NCI-H128 (cell line): Measurements from ENCODE around the gene FER.
"Not testable (repeated sequence)": the region's sequence is repeated elsewhere in the genome, so short reads cannot be mapped to it uniquely, and the experiment has no call there.

ENCODE experiments used
- DNase-seq: peaks from one replicate; lab custom pipeline; 2025; ENCODE audit not compliant: unreplicated experiment; lab: John Stamatoyannopoulos, UW

The FER gene

DNA sequence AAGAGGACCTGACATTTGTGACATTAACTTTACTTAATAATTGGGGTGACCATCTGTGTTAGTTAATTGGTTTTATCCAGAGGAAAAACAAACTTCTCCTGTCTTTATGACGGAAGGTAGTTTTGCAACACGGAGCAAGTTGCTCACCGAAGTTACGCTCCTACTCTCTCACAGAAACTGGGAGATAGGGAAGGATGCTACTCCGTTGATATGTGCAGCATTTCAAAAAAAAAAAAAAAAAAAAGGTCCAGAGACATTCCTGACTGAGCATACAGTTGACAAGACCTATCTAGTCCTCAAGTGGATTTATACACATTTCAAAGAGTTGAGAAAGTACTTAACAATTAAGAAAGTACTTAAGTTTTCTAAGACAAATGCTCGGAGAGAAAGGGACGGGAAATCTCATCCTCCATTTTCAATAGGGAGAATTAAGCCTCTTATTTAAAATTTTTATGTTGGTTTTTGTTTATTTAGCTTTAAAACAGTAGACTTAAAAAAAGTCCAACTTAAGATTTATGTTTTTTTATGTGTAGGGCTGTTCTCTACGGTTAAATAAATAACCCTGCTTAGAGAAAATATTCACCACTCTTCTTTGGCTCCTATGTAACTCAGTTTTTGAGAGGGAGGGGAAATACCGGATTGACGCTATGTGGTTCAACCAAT, 455 bp upstream of the FER start:
- DNase-seq = no peak

DNA sequence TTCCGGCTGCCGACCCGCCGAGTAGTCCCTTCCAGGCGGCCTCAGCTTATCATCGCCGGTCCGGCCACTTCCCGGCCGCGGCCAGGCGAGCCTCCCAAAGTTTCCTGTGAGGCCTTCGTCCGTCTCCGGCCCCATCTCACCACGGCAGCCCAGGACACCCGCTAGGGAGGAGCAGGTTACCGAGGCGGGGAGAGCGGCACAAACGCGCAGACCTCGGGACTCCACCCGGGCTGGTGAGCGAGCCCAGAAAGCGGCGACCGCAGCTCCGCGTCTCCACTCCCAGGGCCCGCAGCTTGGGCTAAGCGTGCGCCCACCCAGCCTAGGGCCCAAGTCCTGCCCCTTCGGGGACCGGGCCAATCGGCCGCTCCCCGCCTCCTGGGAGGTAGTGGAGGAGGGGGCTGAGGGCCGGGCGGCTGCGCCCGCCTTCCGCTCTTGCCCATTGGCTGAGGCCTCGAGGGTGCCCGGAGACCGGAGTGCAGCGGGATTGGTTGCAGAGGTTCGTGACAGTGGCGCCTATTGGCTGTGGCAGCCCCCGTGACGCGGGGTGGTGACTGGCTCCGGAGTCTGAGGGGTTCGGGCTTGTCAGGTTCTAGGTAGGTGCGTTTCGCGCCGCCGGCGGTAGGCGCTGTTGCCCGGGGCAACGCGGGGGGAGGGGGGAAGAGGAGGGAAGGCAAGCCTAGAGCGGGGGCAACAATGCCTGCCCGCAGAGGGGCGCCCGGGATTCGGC, 867 bp downstream of the FER start:
- DNase-seq = peak; percentile 92

DNA sequence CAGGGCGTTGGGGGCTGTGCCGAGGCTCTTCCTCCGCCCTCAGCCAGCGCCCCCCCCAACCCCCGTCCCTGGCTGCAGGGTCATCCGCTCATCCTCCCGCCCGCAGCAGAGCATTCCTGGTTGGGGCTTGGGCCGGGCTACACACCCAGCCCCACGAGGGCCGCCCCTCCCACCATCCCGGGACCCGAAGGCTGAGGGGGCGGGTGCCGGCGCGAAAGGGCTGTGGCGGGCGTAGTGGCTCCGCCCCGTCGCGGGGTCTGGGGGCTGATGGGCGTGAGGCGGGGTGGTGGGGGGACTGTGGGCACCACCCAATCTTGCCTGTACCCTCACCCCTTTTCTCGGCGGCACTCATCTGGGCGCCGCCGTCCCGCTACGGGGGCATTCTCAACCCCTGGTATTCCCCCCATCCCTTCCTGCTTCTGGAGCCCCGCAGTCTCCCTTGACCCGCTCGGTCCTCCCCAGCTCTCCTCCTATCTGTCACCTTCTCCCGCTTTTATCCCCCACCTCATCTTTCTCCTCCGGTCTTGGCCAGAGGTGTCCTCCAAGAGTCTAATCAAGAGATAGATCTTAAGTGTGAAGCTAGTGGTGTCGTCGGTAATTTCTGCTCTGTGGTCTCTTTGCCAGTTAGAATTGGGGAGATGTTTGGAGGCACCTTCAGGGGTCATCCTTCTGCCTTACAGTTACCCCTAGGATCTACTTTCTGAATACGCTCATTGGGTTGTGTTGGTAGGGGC, 1.6 kb downstream of the FER start:
- DNase-seq = no peak

DNA sequence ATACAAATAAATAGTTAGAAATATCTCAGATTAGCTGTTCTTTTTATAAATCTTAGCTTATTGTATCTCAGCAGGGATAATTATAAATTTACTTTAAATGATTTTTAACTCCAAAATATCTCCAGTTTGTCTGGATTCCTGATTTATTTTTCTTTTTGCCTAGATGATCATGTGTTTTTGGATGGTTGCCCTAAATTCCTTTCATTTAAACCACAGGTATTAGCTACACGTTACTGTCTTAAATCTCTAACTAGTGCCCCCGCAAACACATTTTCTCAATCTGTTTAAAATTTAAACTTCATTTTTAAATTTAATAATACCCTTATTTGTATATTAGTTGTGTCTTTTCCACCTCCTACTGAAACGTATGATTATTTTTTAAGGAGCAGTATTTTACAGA, 5.6 kb downstream of the FER start:
- no peak for DNase-seq

DNA sequence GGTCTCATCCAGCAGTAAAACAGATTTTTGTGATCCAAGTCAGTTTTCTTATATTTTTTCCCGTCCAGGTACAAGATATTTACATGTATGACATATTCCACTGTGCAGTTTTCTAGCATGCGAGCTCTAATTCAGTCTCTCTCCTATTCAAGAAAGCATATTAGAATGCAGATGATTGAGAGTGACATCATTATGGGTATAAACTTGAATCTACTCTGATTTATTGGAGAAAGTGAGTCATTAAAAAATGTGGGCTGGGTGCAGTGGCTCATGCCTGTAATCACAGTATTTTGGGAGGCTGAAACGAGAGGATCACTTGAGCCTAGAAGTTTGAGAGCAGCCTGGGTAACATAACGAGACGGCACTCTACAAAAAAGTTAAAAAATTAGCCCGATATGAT, 6.2 kb downstream of the FER start:
- no peak for DNase-seq

DNA sequence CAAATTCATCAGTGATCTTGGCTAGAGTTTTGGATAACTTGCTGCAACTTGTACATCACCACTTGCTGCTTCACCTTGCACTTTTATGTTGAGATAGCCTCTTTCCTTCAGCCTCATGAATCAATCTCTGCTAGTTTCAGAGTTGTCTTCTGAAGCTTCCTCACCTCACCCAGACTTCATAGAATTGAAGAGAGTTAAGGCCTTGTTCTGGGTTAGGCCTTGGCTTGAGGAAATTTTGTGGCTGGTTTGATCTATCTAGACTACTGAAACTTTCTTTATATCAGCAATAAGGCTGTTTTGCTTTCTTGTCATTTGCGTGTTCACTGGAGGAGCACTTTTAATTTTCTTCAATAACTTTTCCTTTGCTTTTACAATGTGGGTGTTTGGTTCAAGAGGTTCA, 12.8 kb downstream of the FER start:
- DNase-seq = no peak

DNA sequence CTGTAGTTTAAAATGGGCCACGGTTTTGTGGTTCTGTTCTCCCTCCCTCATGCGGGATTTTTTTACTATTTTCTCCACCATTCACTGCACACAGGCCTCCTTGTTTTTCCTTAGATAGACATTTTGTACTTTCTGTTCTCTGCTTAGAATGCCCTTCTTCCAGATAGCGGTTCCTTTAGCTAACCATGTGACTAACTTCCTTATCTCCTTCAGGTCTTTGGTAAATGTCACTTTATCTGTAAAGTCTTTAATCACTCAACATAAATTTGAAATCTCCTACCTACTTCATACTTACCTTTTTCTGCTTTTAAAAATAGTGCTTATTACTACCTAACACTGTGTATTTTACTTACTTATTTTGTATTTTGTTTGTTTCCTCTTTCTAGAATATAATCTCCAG, 15.0 kb downstream of the FER start:
- no peak for DNase-seq

DNA sequence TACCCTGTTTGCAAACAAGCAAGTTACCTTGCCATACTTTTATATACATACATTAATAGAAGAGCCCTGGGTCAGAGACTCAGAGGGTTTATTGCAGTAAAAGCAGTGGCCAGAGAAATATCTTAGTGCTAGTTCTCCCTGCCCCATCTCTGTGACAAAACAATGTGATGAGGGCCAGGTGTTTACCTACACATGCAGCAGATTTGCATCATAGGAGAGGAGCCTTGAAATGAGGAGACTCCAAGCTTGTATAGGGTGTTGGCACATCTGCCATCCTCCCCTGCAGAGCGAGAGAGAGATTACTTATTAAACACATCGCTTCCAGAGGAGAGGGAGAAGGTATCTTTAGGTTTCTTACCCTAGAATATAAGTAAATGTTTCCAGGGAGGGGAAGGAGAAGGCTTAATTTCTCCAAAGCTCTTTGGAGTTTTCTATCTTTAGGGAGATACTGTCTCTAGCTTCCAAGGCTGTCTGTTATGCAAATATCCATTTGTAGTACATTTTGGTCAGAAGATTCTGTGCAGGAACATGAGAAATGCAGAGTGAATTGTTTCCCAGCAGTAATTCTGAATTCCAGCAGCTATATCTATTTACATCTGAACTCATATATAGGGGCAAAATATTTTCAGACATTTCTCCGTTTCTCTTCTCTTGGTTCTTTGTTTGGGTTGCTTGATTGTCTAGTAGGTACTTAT, 15.7 kb downstream of the FER start:
- no peak for DNase-seq

DNA sequence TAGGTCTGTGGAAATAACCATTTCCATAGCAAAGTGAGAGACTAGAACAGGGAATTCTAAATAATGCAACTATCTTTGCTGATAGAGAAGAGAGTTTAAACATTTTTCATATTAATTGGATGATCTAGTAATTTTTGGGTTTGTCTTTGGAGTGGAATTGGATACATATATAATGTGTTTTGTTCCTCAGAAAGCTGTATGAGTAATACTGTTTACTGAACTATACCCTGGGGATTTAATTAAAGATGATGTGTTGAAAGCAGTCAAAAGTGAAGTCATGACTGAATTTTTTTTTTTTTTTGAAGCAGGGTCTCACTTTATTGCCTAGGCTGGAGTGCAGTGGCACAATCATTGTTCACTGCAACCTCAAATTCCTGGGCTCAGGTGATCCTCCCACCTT, 17.9 kb downstream of the FER start:
- no peak for DNase-seq

DNA sequence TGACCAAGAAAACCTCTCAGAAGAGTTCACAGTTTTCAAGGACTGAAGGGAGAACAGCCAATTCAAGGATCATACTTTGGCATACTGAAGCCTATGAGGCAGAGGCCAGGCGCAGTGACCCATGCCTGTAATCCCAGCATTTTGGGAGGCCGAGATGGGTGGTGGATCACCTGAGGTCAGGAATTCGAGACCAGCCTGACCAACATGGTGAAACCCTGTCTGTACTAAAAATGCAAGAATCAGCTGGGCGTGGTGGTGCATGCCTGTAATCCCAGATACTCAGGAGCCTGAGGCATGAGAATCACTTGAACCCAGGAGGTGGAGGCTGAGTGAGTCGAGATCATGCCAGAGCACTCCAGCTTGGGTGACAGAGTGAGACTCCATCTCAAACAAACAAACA, 19.2 kb downstream of the FER start:
- DNase-seq = not testable (repeated sequence)

DNA sequence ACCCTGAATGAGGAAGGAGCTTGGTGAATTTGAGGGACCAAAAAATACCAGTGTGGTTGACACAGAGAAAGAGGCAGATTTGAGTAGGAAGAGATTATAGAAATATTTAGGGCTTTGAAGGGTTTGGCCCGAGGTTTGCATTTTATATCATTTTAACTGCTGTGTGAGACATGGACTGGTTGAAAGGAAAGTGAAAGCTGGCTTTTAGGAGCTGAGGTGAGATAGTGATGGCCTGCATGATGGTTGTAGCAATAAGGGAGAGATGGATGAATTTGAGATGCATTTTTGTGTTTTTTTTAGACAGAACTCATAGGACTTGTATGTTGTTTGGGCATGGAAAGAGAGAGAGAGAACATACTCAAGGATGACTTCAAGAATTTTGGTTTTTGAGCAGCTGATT, 21.7 kb downstream of the FER start:
- DNase-seq = no peak

DNA sequence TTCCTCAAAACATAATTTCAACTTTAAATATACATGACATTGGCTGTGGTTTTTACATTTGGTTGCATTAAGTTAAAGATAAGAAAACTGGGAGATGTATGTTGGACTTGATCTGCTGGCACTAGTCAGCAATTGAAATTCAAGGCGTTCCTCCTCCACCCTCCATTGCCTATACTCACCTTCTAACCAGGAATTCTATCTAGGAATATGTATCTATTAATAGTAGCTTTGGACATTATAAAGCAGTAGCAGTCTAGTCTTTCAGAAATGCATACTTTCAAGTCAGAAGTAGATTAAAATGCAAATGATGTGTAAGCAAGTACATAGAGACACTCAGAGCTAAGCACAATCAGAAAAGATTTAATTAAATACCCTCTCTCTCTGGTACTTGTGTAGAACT, 24.9 kb downstream of the FER start:
- no peak for DNase-seq

DNA sequence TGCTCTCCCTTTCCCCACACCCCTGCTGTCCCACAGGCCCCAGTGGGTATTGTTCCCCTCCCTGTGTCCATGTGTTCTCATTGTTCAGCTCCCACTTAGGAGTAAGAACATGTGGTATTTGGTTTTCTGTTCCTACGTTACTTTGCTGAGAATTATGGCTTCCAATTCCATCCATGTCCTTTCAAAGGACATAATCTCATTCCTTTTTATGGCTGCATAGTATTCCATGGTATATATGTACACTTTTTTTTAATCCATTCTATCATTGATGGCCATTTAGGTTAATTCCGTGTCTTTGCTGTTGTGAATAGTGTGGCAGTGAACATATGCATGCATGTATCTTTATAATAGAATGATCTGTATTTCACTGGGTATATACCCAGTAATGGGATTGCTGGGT, 25.6 kb downstream of the FER start:
- DNase-seq = no peak

DNA sequence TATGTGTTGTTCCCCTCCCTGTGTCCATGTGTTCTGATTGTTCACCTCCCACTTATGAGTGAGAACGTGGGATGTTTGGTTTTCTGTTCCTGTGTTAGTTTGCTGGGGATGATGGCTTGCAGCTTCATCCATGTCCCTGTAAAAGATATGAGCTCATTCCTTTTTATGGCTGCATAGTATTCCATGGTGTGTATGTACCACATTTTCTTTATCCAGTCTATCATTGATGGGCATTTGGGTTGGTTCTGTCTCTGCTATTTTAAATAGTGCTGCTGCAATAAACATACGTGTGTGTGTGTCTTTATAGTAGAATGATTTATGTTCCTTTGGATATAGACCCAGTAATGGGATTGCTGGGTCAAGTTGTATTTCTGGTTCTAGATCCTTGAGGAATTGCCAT, 26.4 kb downstream of the FER start:
- DNase-seq = not testable (repeated sequence)

DNA sequence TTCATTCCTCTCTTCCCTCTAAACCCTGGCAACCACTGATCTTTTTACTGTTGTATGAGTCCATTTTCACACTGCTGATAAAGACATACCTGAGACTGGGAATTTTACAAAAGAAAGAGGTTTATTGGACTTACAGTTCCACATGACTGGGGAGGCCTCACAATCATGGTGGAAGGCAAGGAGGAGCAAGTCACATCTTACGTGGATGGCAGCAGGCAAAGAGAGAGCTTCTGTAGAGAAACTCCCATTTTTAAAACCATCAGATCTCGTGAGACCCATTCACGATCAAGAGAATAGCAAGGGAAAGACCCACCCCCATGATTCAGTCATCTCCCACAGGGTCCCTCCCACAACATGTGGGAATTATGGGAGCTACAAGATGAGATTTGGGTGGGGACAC, 29.9 kb downstream of the FER start:
- DNase-seq = not testable (repeated sequence)

DNA sequence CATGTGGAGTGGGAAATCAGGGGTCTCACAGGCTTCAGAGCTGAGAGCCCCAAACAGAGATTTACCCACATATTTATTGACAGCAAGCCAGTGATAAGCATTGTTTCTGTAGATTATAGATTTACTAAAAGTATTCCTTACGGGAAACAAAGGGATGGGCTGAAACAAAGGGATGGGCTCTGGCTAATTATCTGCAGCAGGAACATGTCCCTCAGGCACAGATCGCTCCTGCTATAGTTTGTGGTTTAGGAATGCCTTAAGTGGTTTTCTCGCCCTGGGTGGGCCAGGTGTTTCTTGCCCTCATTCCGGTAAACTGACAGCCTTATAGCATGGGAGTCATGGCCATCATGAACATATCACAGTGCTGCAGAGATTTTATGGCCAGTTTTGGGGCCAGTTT, 36.9 kb downstream of the FER start:
- not testable (repeated sequence) for DNase-seq

DNA sequence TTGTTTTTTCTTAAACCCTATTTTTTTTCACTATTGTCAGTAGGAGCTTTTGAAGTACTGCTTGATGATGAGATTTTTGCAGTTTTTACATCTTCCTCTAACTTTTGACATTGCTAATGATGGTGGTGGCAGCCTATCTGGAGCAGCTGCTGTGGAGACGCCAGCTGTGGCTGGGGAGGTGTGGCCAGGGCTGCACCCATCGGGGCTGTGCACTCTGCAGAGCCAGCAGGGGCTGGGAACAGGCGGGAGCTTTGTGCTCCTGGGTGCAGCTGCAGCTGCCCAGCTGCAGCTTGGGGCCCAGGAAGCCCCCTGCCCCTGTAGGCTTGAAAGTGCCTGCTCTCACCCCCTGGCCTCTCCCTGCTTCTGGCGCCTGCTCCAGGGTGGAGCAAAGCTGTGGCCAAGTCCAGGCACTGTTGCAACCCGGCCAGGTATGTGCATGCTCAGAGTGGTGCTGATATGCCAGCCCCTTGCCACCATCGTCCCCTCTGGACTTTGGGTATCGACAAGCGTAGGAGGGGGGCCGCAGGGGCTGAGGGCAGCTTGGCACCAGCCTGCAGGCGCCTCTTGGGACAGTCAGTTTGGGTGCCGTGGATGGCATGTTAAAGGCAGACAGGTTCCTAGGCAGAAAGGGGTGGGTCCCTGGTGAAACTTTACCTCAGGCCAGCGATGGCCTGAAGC, 39.2 kb downstream of the FER start:
- no peak for DNase-seq

DNA sequence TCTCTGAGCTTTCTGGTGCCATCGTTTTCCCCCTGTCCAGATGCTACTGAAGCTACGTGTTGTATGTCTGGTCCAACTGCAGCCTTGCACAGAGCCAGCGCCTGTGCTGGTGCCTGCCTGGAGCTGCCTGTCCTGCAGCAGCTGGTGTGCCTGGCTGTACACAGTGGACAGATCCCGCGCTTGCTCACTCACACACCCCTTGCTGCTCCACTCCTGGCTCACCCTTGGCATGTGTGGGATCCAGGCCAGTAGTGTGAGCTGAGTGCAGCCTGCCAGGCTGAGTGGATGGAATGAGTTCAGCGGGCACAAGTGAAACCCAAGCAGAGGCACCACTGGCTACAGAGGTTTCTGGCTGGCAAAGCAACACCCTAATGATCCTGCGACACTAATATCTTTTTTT, 40.4 kb downstream of the FER start:
- DNase-seq = no peak

DNA sequence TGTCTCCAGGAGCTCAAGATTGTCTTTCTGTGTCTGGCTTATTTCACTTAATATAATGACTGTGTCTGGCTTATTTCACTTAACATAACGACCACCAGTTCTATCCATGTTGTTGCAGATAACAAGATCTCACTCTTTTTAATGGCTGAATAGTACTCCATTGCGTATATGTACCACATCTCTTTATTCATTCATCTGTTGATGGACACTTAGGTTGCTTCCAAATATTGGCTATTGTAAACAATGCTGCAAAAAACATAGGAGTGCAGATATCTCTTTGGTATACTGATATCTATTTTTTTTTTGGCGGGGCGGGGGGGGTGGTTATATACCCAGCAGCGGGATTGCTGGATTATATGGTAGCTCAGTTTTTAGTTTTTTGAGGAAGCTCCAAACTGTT, 45.5 kb downstream of the FER start:
- DNase-seq = no peak

DNA sequence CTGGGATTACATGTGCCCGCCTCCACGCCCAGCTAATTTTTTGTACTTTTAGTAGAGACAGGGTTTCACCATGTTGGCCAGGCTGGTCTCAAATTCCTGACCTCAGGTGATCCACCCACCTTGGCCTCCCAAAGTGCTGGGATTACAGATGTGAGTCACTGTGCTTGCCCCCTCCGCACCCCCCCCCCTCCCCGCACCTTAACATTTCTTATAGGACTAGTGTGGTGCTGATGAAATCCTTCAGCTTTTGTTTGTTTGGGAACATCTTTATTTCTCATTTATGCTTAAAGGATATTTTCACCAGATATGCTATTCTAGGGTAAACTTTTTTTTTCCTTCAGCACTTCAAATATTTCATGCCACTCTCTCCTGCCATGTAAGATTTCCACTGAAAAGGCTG, 46.7 kb downstream of the FER start:
- DNase-seq = not testable (repeated sequence)

DNA sequence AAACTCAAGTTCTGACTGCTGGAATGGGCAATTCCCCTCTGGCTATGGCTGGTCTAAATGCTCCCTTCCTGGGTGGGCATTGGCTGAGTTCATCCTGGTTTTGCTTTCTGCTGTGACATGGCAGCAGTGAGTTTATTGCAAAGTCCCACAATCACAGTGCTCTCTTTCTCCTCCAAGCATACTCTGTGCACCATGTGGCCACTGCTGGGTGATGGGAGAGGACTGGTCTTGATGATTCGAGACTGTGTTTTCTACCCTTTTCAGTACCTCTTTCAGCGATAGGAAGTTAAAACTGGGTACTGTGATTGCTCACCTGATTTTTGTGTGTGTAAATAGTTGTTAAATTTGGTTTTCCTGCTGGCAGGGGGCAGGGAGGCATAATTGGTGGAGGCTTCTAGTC, 49.7 kb downstream of the FER start:
- DNase-seq = no peak
